ENCODE measurements around the gene RNF182.
"Not testable (repeated sequence)": the region's sequence is repeated elsewhere in the genome, so short reads cannot be mapped to it uniquely, and the experiment has no call there.

Gene RNF182, protein sequence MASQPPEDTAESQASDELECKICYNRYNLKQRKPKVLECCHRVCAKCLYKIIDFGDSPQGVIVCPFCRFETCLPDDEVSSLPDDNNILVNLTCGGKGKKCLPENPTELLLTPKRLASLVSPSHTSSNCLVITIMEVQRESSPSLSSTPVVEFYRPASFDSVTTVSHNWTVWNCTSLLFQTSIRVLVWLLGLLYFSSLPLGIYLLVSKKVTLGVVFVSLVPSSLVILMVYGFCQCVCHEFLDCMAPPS

DNA sequence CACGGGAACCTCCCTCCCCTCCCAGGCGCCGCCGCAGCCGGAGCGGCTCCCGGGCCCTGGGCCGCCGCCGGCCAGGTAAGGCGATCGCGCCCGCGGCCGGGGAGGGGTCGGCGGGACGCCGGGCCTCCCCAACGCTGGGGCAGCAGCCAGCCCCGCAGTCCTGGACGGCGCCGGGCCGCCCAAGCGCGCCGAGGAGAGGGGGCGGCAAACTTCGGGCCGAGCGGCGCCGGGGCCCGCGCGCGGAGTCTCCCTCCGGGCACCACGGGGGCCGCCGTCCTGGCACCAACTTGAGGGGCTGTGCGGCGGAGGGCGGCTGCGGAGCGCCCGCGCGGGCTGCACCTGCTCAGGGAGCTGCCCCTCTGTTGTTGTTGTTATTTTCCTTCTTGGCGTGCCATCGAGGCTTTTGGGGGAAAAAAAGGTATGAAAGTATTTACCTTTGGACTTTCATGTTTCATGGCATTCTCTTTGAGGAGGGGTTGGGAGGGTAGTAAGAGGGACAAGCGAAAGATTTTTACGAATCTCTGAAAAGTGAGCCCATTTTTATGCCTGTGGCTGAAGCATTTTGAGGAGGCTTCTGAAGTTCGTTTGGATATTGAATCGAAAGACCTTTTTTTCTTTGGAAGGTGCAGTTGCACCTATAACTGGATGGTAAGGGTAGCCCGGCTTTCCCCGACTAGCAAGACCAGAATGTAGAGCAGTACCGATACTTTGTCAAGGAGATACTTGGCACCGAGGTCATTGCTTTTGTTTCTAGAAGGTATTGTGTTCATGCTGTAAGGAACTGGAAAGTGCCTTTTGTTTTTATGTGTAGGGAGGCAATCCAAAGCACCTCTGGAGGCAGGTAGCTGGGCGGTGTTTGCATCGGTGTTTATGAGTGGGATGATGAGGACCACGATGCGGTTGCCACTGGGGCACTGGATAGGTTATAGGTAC lies at the start of gene RNF182:
RNF182 (plus strand) TSS at position 4 of the 933 bp plus-strand sequence. CDS start 52,168 bp downstream, outside the sequence.
- DNase-seq: no peak

- DNase-seq: no peak
These were observed 47.7 kb upstream of the RNF182 start for GRCh38 chr6:13877051-13877450.

- not testable (repeated sequence) for DNase-seq
These were observed 44.6 kb upstream of the RNF182 start for GRCh38 chr6:13880061-13880663.

DNA sequence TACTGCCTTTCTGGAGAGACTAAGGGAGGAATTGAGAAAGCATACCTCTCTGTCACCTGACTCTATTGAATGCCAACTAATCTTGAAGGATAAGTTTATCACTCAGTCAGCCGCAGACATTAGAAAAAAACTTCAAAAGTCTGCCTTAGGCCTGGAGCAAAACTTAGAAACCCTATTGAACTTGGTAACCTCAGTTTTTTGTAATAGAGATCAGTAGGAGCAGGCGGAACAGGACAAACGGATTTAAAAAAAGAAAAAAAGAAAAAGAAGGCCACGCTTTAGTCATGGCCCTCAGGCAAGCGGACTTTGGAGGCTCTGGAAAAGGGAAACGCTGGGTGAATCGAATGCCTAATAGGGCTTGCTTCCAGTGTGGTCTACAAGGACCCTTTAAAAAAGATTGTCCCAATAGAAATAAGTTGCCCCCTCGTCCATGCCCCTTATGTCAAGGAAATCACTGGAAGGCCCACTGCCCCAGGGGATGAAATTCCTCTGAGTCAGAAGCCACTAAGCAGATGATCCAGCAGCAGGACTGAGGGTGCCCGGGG lies 43.1 kb upstream of the RNF182 start:
- DNase-seq: no peak

DNA sequence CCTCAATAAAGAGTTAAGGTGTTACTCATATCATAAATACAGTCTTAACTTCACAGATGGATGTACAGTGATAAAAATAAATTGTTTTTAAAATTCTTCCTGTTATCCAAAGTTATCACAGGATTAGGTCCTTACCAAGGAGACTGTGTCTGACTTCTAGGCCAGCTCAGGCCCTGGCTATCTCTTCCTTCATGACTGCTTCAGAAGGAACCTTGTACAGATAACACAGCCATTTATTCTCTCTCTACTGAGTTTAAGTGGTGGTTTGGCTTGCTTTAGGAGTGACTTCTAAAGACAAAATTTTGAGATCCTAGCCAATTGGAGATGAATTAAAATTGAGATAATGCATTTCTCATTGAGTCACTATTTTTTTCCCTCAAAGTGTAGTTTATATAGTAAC lies 40.8 kb upstream of the RNF182 start:
- DNase-seq: no peak

- DNase-seq: no peak
These were observed 40.4 kb upstream of the RNF182 start for GRCh38 chr6:13884397-13884796.

GRCh38 chr6:13885601-13886000 lies 39.2 kb upstream of the RNF182 start:
- DNase-seq: no peak

GRCh38 chr6:13886949-13887348 lies 37.8 kb upstream of the RNF182 start:
- DNase-seq: no peak

- DNase-seq: no peak
These were observed 32.6 kb upstream of the RNF182 start for GRCh38 chr6:13892017-13892645.

DNA sequence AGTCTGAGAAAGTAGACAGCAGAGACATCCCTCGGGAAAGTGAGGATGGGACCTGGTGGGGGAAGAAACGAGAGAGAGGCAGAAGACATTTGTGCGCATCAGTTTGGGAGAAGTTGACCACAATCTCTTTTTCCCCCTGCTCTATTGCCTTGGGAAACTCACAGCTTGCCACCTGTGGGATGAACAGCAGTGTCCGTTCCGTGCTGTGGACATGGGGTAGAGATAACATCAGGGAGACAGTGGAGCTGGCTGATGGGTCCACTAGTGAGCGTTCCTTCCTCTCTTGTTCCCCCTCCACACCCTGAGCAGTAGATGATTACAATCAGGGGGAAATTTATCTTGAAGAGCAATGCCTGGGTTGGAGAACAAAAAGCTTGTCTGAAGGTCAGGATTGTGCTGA lies 21.8 kb upstream of the RNF182 start:
- DNase-seq: no peak

DNA sequence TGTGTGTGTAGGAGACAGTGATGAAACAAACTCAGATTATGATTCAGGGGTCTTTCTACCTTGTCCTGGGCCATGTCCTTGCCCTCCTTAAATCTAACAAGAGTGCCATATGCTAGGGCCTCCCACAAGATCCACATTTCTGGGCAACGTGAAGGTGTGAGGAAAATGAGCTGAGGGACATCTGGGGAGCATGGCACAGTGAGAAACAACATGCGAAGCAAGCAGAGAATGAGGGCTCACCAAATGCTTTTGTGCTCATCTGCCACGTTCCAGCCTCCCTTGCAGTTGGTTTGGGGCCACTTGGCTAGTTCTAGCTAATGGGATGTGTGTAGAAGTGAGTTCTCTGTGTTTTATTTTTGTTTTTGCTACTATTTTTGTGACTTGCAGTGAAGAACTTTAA lies 21.4 kb upstream of the RNF182 start:
- no peak for DNase-seq

- DNase-seq: no peak
These were observed 17.8 kb upstream of the RNF182 start for GRCh38 chr6:13907001-13907350.

- DNase-seq: no peak
These were observed 17.0 kb upstream of the RNF182 start for GRCh38 chr6:13907614-13908215.

GRCh38 chr6:13908955-13909381 lies 15.8 kb upstream of the RNF182 start:
- peak; percentile 67 for DNase-seq

- no peak for DNase-seq
These were observed 14.3 kb upstream of the RNF182 start for GRCh38 chr6:13910443-13910842.

DNA sequence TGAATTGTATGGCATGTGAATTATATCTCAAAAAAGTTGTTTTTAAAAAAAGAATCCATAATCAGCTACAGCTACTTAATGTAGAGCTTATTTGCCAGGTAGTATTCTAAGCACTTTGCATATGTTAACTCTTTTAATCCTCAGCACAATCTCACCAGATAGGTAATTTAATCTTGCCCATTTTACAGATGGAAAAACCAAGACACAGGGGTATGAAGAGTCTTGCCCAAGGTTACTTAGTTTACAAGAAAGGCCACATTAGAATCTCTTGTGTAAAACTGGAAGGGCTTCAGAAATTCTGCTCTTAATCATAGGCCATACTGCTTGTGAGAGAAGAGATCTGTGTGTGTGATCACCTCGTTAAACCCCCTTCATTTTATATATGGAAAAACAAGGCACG lies 13.4 kb upstream of the RNF182 start:
- DNase-seq: no peak

DNA sequence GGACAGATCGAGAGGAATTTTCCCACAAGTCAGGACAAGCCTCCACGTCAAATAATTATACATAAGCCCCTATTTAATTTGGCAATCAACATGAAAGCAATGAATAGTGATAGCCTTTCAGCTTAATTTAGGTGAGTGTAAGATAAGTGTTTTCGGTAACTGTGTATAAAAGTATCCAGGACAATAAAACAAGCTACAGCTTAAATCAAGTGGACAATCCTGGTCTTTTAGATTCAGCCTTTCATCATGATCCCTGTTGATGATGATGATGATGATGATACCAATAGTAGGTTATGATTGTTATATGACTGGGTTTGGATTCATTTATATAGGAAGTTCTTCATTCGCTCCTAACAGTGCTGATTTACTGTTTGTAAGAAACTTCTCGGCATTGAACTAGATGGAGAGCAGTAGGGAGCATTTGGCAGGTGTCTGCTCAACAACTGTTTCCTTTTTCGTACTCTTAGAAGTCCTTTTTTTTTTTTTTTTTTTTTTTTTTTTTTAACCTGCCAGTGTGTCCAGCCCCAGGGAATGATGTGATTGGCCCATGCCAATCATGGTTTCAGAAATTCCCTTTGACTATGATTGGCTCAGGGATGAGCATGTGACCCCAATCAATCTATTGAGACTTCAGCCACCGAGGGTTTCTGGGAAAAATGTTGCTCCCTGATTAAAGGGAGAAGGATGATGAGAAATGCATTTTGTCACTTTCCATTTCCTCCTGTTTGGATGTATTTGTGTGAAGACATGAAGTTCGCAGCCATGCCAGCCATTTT lies 11.3 kb upstream of the RNF182 start:
- no peak for DNase-seq

- DNase-seq: no peak
These were observed 10.4 kb upstream of the RNF182 start for GRCh38 chr6:13914351-13914750.

GRCh38 chr6:13915561-13916229 lies 9.1 kb upstream of the RNF182 start:
- DNase-seq: no peak

GRCh38 chr6:13916230-13916944 lies 8.4 kb upstream of the RNF182 start:
- DNase-seq: no peak

DNA sequence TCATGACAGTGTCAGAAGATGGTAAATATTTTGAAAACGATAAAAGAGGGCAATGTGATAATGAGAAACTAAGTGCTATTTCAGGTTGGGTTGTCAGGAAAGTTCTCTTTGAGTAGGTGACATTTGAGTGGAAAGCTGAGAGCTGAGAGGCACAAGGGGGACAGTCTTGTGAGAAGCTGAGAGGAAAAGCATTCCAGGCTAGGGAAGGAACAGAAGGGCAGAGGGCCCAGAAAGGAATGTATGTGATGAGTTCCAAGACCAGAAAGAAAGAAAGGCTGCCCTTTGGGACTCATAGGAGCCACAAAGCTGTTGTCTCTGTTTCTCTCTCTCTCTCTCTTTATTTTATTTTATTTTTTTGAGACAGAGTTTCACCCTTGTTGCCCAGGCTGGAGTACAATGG lies 7.6 kb upstream of the RNF182 start:
- DNase-seq: no peak
